HUDEP-2 (cell line): Measurements from ENCODE around the gene TRIM45.
"Not testable (repeated sequence)": the region's sequence is repeated elsewhere in the genome, so short reads cannot be mapped to it uniquely, and the experiment has no call there.

Experiments
- DNase-seq, 76 experiments: peaks; one replicate each; lab custom pipeline; 2025; ENCODE audit not compliant: unreplicated experiment in 76 of 76; lab: John Stamatoyannopoulos, UW

TRIM45 gene

GRCh38 chr1:117104986-117105385 lies 16.6 kb downstream of the TRIM45 start:
- no peak for DNase-seq

GRCh38 chr1:117101858-117102257 lies 19.7 kb downstream of the TRIM45 start:
- DNase-seq, result not testable (repeated sequence)

GRCh38 chr1:117101334-117101733 lies 20.2 kb downstream of the TRIM45 start:
- no peak for DNase-seq

GRCh38 chr1:117098287-117098890 lies 23.2 kb downstream of the TRIM45 start:
- no peak for DNase-seq

GRCh38 chr1:117097443-117097842 lies 24.1 kb downstream of the TRIM45 start:
- no peak for DNase-seq

- DNase-seq, result no peak
Observed at GRCh38 chr1:117096951-117097408, 24.6 kb downstream of the TRIM45 start.

- DNase-seq, result no peak
Observed at GRCh38 chr1:117094841-117095604, 26.5 kb downstream of the TRIM45 start.

- DNase-seq, result peak in 6 of 76 experiments; percentile 2 to 9 (median 4)
Observed at GRCh38 chr1:117093870-117094621, 27.5 kb downstream of the TRIM45 start.

- DNase-seq, result no peak
Observed at GRCh38 chr1:117093091-117093534, 28.4 kb downstream of the TRIM45 start.

- DNase-seq, result no peak
Observed at GRCh38 chr1:117092594-117092993, 29.0 kb downstream of the TRIM45 start.

- no peak for DNase-seq
Observed at GRCh38 chr1:117089996-117090395, 31.6 kb downstream of the TRIM45 start.

GRCh38 chr1:117087686-117088085 lies 33.9 kb downstream of the TRIM45 start:
- DNase-seq, result no peak

- DNase-seq, result no peak
Observed at GRCh38 chr1:117084231-117084630, 37.3 kb downstream of the TRIM45 start.

GRCh38 chr1:117079737-117080136 lies 41.8 kb downstream of the TRIM45 start:
- DNase-seq, result peak in 2 of 76 experiments; percentile 17 to 28

- no peak for DNase-seq
Observed at GRCh38 chr1:117077267-117077666, 44.3 kb downstream of the TRIM45 start.

- no peak for DNase-seq
Observed at GRCh38 chr1:117076648-117077047, 44.9 kb downstream of the TRIM45 start.

- no peak for DNase-seq
Observed at GRCh38 chr1:117070124-117070523, 51.4 kb downstream of the TRIM45 start.

- DNase-seq, result no peak
Observed at GRCh38 chr1:117069220-117069844, 52.2 kb downstream of the TRIM45 start.

GRCh38 chr1:117068580-117068979 lies 53.0 kb downstream of the TRIM45 start:
- DNase-seq, result no peak

GRCh38 chr1:117067533-117068370 lies 53.8 kb downstream of the TRIM45 start:
- peak in 30 of 76 experiments; percentile 2 to 59 (median 22) for DNase-seq
